HG03108 (cell line): Measurements from ENCODE around the gene SNX9.

ENCODE experiments used
- ATAC-seq: cut with Tn5 transposase; IDR thresholded peaks from one replicate; pipeline ENCODE4 v1.9.1; 2021; ENCODE audit warnings: moderate library complexity; ENCODE audit not compliant: unreplicated experiment

Gene SNX9

GRCh38 chr6:157989541-157990289 is 166.7 kb downstream of the SNX9 start:
- no peak for ATAC-seq

GRCh38 chr6:157990321-157991066 is 167.4 kb downstream of the SNX9 start:
- ATAC-seq = no peak

- ATAC-seq = no peak
Measured at GRCh38 chr6:157991067-157991432, 168.0 kb downstream of the SNX9 start.

GRCh38 chr6:157993076-157993475 is 170.0 kb downstream of the SNX9 start:
- no peak for ATAC-seq

- no peak for ATAC-seq
Measured at GRCh38 chr6:157994125-157994795, 171.2 kb downstream of the SNX9 start.
